Ovary (tissue), 9 donors: ENCODE data around the gene APEH. TPM values are rescaled to one million over a fixed set of nuclear protein-coding genes. Genes with fewer than 3 reads are reported as not detected.

Experiments
- DNase-seq, 5 donors: peaks; one replicate each; pipeline ENCODE4 v3.0.0-alpha.2; 2019 to 2020
- H3K27ac ChIP-seq, 2 donors: fragments of 200-600 bp; one replicate each; pipeline versions ENCODE4 v1.5.1 to v1.8.0; 2019 to 2022
- H3K27me3 ChIP-seq: fragments of 200-600 bp; one replicate; pipeline ENCODE4 v1.8.0; 2022
- H3K36me3 ChIP-seq: fragments of 200-600 bp; sonication (generic); one replicate; pipeline ENCODE4 v1.5.1; 2019
- H3K4me1 ChIP-seq: one replicate; pipeline ENCODE4 v1.8.1; 2013; ENCODE audit warnings: mild to moderate bottlenecking, moderate library complexity; ENCODE audit not compliant: insufficient read depth
- H3K4me3 ChIP-seq: fragments of 200-600 bp; sonication (generic); one replicate; pipeline ENCODE4 v1.5.1; 2017
- H3K9me3 ChIP-seq, 2 donors: fragments of 200-600 bp in 1 of 2; sonication (generic) in 1 of 2; one replicate each; pipeline versions ENCODE4 v1.5.1 to v1.8.1; 2013 to 2019; ENCODE audit warnings: mild to moderate bottlenecking in 1 of 2, moderate library complexity in 1 of 2
- CTCF ChIP-seq, 3 donors: fragments of 450-650 bp in 2 of 3; fragments of 200-600 bp in 1 of 3; IDR thresholded peaks; one replicate each; pipeline versions ENCODE4 v1.5.1 to v1.8.0; 2016 to 2022; ENCODE audit warnings: antibody characterized with exemption in 3 of 3, mild to moderate bottlenecking in 1 of 3
- EP300 ChIP-seq: sonication (generic); formaldehyde crosslinking; IDR thresholded peaks from one replicate; pipeline ENCODE4 v1.6.1; 2017; ENCODE audit warnings: antibody characterized with exemption
- POLR2A ChIP-seq: fragments of 450-650 bp; IDR thresholded peaks from one replicate; pipeline ENCODE4 v1.6.1; 2017; ENCODE audit warnings: antibody characterized with exemption, mild to moderate bottlenecking, moderate library complexity
- WGBS, 3 donors: extraction: QIAGEN DNeasy Blood & Tissue Kit in 1 of 3; methylation state at CpG; one replicate each; pipeline versions ENCODE4 v1.1.5 to v1.1.7; 2013 to 2017; 5-methylcytosine and 5-hydroxymethylcytosine counted together
- intact Hi-C, 4 donors: fragments of 100-400 bp; cut with DNase I; formaldehyde crosslinking; loops; one replicate each; pipeline versions ENCODE4 v1.11.0 to v1.15.1; 2022 to 2023
- polyA plus RNA-seq, 2 donors: library from polyadenylated mRNA; stranded (reverse); fragments of 200-250 nt in 1 of 2; fragments of 350-450 nt in 1 of 2; fragmentation: Illumina TruSeq in 1 of 2; extraction: RNeasy Lipid Tissue Mini Kit (QIAGEN cat#74804) in 1 of 2; gene quantifications; one replicate each; pipeline ENCODE4 v1.2.3, GENCODE V29; 2013 to 2014
- total RNA-seq, 7 donors: library from RNA; depleted of rRNA in 2 of 7; stranded (reverse); fragments of >200 nt in 2 of 7; fragmentation: NEBNext Ultra II Directional in 3 of 7; extraction: Animal tissue kit (Norgen Biotek cat#: 25700) in 3 of 7; gene quantifications; one replicate each; pipeline versions ENCODE4 v1.1.0 to v1.2.4, GENCODE V29; 2016 to 2023
- donor health status: DM: no; HTN: no; CAD: no; lungs with moderate emphysema.
- donor health status: DM: no; HTN: no; CAD: no.
- donor health status: Bipolar disorder and iron deficiency.
- donor health status: DM: yes; HTN: yes; CAD: no.
- donor health status: DM: no; HTN: no; CAD: no.
- donor health status: DM: yes; HTN: yes; CAD: no.

Gene APEH
- total and polyA plus RNA-seq, 9 donors: 33.7 to 90.9 (median 60.6) TPM

GRCh38 chr3:49705390-49705960, 31.3 kb downstream of the APEH start:
- no peaks in the 10 kb centered on the region for H3K4me1 ChIP-seq
- no peak overlapping the region for H3K4me3 ChIP-seq
- H3K36me3 ChIP-seq: no peaks in the 10 kb centered on the region
- H3K27me3 ChIP-seq: no peaks in the 10 kb centered on the region
- WGBS, 3 donors: 85 to 88% (median 86%) methylated on average over 14 to 17 of the region's 17 CpGs
- intact Hi-C loops: loop anchor here in 1 of 4 donors (10.0 kb wide), 1 partner anchor 199 kb away; the partner anchor contains the start of gene MST1R
- no peak overlapping the region for H3K27ac ChIP-seq
- no peak for DNase-seq
- no peak for TF ChIP-seq EP300
- TF ChIP-seq CTCF (IDR thresholded peaks at IDR 0.05): no peak
- no peak for TF ChIP-seq POLR2A
- no peaks in the 10 kb centered on the region for H3K9me3 ChIP-seq

- no peaks in the 10 kb centered on the region for H3K4me1 ChIP-seq
- intact Hi-C loops: loop anchor here in 1 of 4 donors (10.0 kb wide), 1 partner anchor 198 kb away; the partner anchor contains the start of gene MST1R
These were observed 32.4 kb downstream of the APEH start for GRCh38 chr3:49706456-49707112.

GRCh38 chr3:49707113-49707480, 32.9 kb downstream of the APEH start:
- no peak for DNase-seq
- no peaks in the 10 kb centered on the region for H3K4me1 ChIP-seq
- intact Hi-C loops: loop anchor here in 1 of 4 donors (10.0 kb wide), 1 partner anchor 198 kb away; the partner anchor contains the start of gene MST1R
- no peaks in the 10 kb centered on the region for H3K9me3 ChIP-seq
- H3K27ac ChIP-seq: no peak overlapping the region
- WGBS, 3 donors: 49 to 56% (median 56%) methylated on average over 4 of the region's 4 CpGs
- H3K27me3 ChIP-seq: no peaks in the 10 kb centered on the region
- TF ChIP-seq CTCF (IDR thresholded peaks at IDR 0.05) (no peak), POLR2A (no peak)
- H3K4me3 ChIP-seq: no peak overlapping the region
- no peaks in the 10 kb centered on the region for H3K36me3 ChIP-seq

More at GRCh38 chr3:49706456-49707112, 32.4 kb downstream of the APEH start:
- no peak overlapping the region for H3K4me3 ChIP-seq
- no peaks in the 10 kb centered on the region for H3K27me3 ChIP-seq
- TF ChIP-seq CTCF (IDR thresholded peaks at IDR 0.05): no peak
- TF ChIP-seq POLR2A: no peak
- TF ChIP-seq EP300: no peak
- H3K36me3 ChIP-seq: no peaks in the 10 kb centered on the region
- no peak for DNase-seq
- no peaks in the 10 kb centered on the region for H3K9me3 ChIP-seq
- H3K27ac ChIP-seq: no peak overlapping the region
- WGBS, 3 donors: 79 to 81% (median 80%) methylated on average over 9 of the region's 9 CpGs

- no peaks in the 10 kb centered on the region for H3K27me3 ChIP-seq
- H3K9me3 ChIP-seq: no peaks in the 10 kb centered on the region
- H3K36me3 ChIP-seq: no peaks in the 10 kb centered on the region
- no peaks in the 10 kb centered on the region for H3K4me1 ChIP-seq
- DNase-seq: no peak
- H3K4me3 ChIP-seq: no peak overlapping the region
- no peak overlapping the region for H3K27ac ChIP-seq
- 93 to 97% (median 94%) methylated on average over 8 of the region's 8 CpGs for WGBS, 3 donors
- intact Hi-C loops: loop anchor here in 1 of 4 donors (10.0 kb wide), 2 partner anchors 135 to 195 kb away; partner anchors contain the start of gene MST1R
- no peak for TF ChIP-seq POLR2A
- no peak for TF ChIP-seq CTCF (IDR thresholded peaks at IDR 0.05)
- TF ChIP-seq EP300: no peak
These were observed 35.7 kb downstream of the APEH start for GRCh38 chr3:49709852-49710251.
